K562 (cell line): Measurements from ENCODE around the gene HIVEP3. TPM values are rescaled to one million over a fixed set of nuclear protein-coding genes. Genes with fewer than 3 reads are reported as not detected.

Experiments
- ATF7 ChIP-seq: fragments of 450-650 bp; IDR thresholded peaks from 2 replicates; pipeline ENCODE4 v1.7.1; 2014; ENCODE audit warnings: mild to moderate bottlenecking, moderate library complexity
- CC2D1A ChIP-seq: fragments of 450-650 bp; IDR thresholded peaks from 2 replicates; pipeline ENCODE4 v1.6.1; 2017; ENCODE audit warnings: mild to moderate bottlenecking
- CTCF ChIP-seq, 3 experiments: IDR thresholded peaks in 2 of 3; conservative IDR thresholded peaks in 1 of 3; 2 replicates each; pipeline ENCODE4 v1.5.1; 2011 to 2012; ENCODE audit warnings: low read length in 3 of 3, mild to moderate bottlenecking in 3 of 3, control low read depth in 2 of 3, improper control_type of control experiment in 1 of 3, inconsistent platforms in 1 of 3, low read depth in 1 of 3, mixed read lengths in 1 of 3, moderate library complexity in 1 of 3; ENCODE audit not compliant: insufficient read depth in 2 of 3
- MAZ ChIP-seq, 2 experiments: fragments of 450-650 bp in 1 of 2; sonication (generic) in 1 of 2; formaldehyde crosslinking; IDR thresholded peaks in 1 of 2; conservative IDR thresholded peaks in 1 of 2; 2 replicates each; pipeline versions ENCODE4 v1.4.0 to v1.5.0; 2020; ENCODE audit warnings: mild to moderate bottlenecking in 1 of 2, missing genetic modification reagents in 1 of 2
- MXI1 ChIP-seq: IDR thresholded peaks from 2 replicates; pipeline ENCODE4 v1.6.1; 2011; ENCODE audit warnings: low read depth, mild to moderate bottlenecking, improper control_type of control experiment, low read length
- REST ChIP-seq, 2 experiments: fragments of 450-650 bp; formaldehyde crosslinking in 1 of 2; IDR thresholded peaks; 2 replicates each; pipeline versions ENCODE4 v1.4.0 to v1.6.1; 2014 to 2020; ENCODE audit warnings: mild to moderate bottlenecking in 2 of 2, borderline replicate concordance in 1 of 2, low read depth in 1 of 2
- SMC3 ChIP-seq: conservative IDR thresholded peaks from 2 replicates; pipeline ENCODE4 v1.6.1; 2011; ENCODE audit warnings: low read depth, low read length, improper control_type of control experiment; ENCODE audit not compliant: insufficient read depth
- TBL1XR1 ChIP-seq, 2 experiments: IDR thresholded peaks; 2 replicates each; pipeline ENCODE4 v1.6.1; 2012; ENCODE audit warnings: improper control_type of control experiment in 2 of 2, low read length in 2 of 2, mild to moderate bottlenecking in 1 of 2
- TCF7L2 ChIP-seq: fragments of 150-350 bp; IDR thresholded peaks from 2 replicates; pipeline ENCODE4 v1.6.1; 2016; ENCODE audit warnings: low read depth, mild to moderate bottlenecking, low read length, moderate library complexity
- VEZF1 ChIP-seq: fragments of 200-800 bp; sonication (Bioruptor generic); IDR thresholded peaks from 2 replicates; pipeline ENCODE4 v1.6.1; 2017; ENCODE audit warnings: missing genetic modification characterization, missing compliant biosample characterization
- YY1 ChIP-seq, 3 experiments: IDR thresholded peaks; 2 replicates each; pipeline ENCODE4 v1.6.1; 2011; ENCODE audit warnings: low read length in 2 of 3, mild to moderate bottlenecking in 2 of 3, moderate library complexity in 2 of 3, borderline replicate concordance in 1 of 3, control low read depth in 1 of 3, low read depth in 1 of 3; ENCODE audit not compliant: insufficient read depth in 3 of 3, insufficient replicate concordance in 2 of 3, control insufficient read depth in 1 of 3, insufficient read length in 1 of 3; ENCODE audit errors: extremely low read depth in 1 of 3
- ZNF444 ChIP-seq: fragments of 250-450 bp; sonication (Bioruptor Pico); IDR thresholded peaks from 2 replicates; pipeline ENCODE4 v1.4.0; 2020; ENCODE audit warnings: mild to moderate bottlenecking, moderate library complexity
- polyA plus RNA-seq, 8 experiments: library from polyadenylated mRNA; depleted of rRNA in 4 of 8; stranded (reverse) in 5 of 8; unstranded in 3 of 8; fragments of >200 nt; fragmentation: Nextera tagmentation in 2 of 8; fragmentation: Illumina TruSeq in 1 of 8; extraction: Ambion mirVana in 2 of 8; extraction: Trizol in 1 of 8; gene quantifications; 2 replicates each; pipeline versions ENCODE4 v1.2.1 to v1.2.3, GENCODE V29; 2011 to 2014; ENCODE audit warnings: inconsistent platforms in 1 of 8, missing spikeins in 1 of 8
- total RNA-seq, 7 experiments: library from RNA; depleted of rRNA in 6 of 7; stranded (reverse); fragments of >200 nt in 6 of 7; fragmentation: Illumina TruSeq in 2 of 7; extraction: Trizol in 2 of 7; gene quantifications; 2 replicates each; pipeline versions ENCODE4 v1.2.1 to v1.2.3, GENCODE V29; 2011 to 2021; ENCODE audit warnings: low replicate concordance in 1 of 7

The HIVEP3 gene
- total and polyA plus RNA-seq, 9 of the 15 experiments (the other 6 are each of a cell fraction or from before 2014, with no cell fraction given): 0.09 to 0.58 (median 0.34) TPM; not detected in 1

- peak in 1 of 2 experiments; percentile 53; a peak in 1 of 4 replicates for TF ChIP-seq MAZ (CRISPR knock-in tag; conservative IDR thresholded peaks at IDR 0.05 in 1 of 2, IDR thresholded peaks at IDR 0.05 in 1 of 2)
- peak; percentile 87 for TF ChIP-seq SMC3
- peak; percentile 35; the same call in 1 of the 2 replicates for TF ChIP-seq VEZF1 (CRISPR knock-in tag)
- no peak for TF ChIP-seq TCF7L2
- peak; percentile 77; the same call in 1 of the 2 replicates for TF ChIP-seq REST (IDR thresholded peaks at IDR 0.05; ENCODE audit: borderline replicate concordance)
- no peak for TF ChIP-seq REST (CRISPR knock-in tag; IDR thresholded peaks at IDR 0.05; ENCODE audit: low read depth)
- no peak for TF ChIP-seq ZNF444
- peak in 1 of 3 experiments; percentile 15 for TF ChIP-seq YY1 (IDR thresholded peaks at IDR 0.05; ENCODE audit: borderline replicate concordance in 1 of 3, control insufficient read depth in 1 of 3, extremely low read depth in 1 of 3, insufficient read depth in 3 of 3, insufficient read length in 1 of 3, insufficient replicate concordance in 2 of 3, low read depth in 1 of 3, low read length in 2 of 3)
- TF ChIP-seq TBL1XR1 (IDR thresholded peaks at IDR 0.05; ENCODE audit: low read length in 2 of 2): 0 out of 4 replicates have a peak, but pooled peaks of 1 of the 2 experiments have one; percentile 23
- TF ChIP-seq CTCF (IDR thresholded peaks at IDR 0.05 in 2 of 3, conservative IDR thresholded peaks at IDR 0.05 in 1 of 3; ENCODE audit: insufficient read depth in 2 of 3, low read depth in 1 of 3, low read length in 3 of 3): peak; percentile 93 to 94 (median 93)
- TF ChIP-seq ATF7: 0 out of 2 replicates have a peak, but pooled peaks have one; percentile 15
- TF ChIP-seq CC2D1A: peak; percentile 38; the same call in 1 of the 2 replicates
- no peak for TF ChIP-seq MXI1
Observed at GRCh38 chr1:41573785-41574713, 344.7 kb downstream of the HIVEP3 start (continued).
